ENCODE results near the gene ACOXL. TPM values are rescaled to one million over a fixed set of nuclear protein-coding genes. Genes with fewer than 3 reads are reported as not detected.

ACOXL gene
- total and polyA plus RNA-seq, 9 of the 15 experiments (the other 6 are each of a cell fraction or from before 2014, with no cell fraction given): 0.31 to 0.56 TPM; not detected in 7

- H3K9me1 ChIP-seq (ENCODE audit: control insufficient read depth, insufficient read depth, low read length): no peaks in the 10 kb centered on the region
- H3K27ac ChIP-seq (ENCODE audit: extremely low read depth, low read depth, low read length): no peak overlapping the region
- intact Hi-C loops (cut with micrococcal nuclease) (no loop called here), in situ Hi-C loops (cut with MboI) (no loop called here)
- BruUV-seq (replicated peaks): no TSS peak
- H3K4me3 ChIP-seq: no peak overlapping the region
- H3K36me3 ChIP-seq (ENCODE audit: control insufficient read depth, insufficient read depth, low read length): peaks cover 72% of the 10 kb centered on the region; the same call in 2 of the 3 replicates
- POLR2A ChIA-PET: no interaction called here
- no peak overlapping the region for H3K4me2 ChIP-seq (ENCODE audit: insufficient read depth, low read length)
- no peak overlapping the region for H3K9ac ChIP-seq (ENCODE audit: insufficient read depth in 1 of 2, low read depth in 2 of 2, low read length in 2 of 2)
- H4K20me1 ChIP-seq (replicated peaks; ENCODE audit: control insufficient read depth, insufficient read depth, low read length): no peaks in the 10 kb centered on the region; the same call in 1 of the 2 replicates
- CTCF ChIA-PET (ENCODE audit: low intra/inter-chr PET ratio): no interaction called here
- no peak overlapping the region for H2AFZ ChIP-seq (ENCODE audit: low read depth, low read length)
- no peak for FAIRE-seq
- H3K4me1 ChIP-seq (replicated peaks in 1 of 2; ENCODE audit: control insufficient read depth in 2 of 2, insufficient read depth in 2 of 2, low read length in 2 of 2): no peaks in the 10 kb centered on the region
- ATAC-seq: no peak
- 78% methylated on average over 1 of the region's 1 CpG for WGBS (ENCODE audit: insufficient coverage, low coverage, missing lambda C conversion rate)
- no peak for TF ChIP-seq SREBF1 (IDR thresholded peaks at IDR 0.05; ENCODE audit: borderline replicate concordance, low read depth, low read length)
- TF ChIP-seq SMC3 (conservative IDR thresholded peaks at IDR 0.05; ENCODE audit: insufficient read depth, low read depth, low read length): no peak
- no peak for TF ChIP-seq ZNF699 (CRISPR knock-in tag; IDR thresholded peaks at IDR 0.05; ENCODE audit: insufficient replicate concordance)
- no peak for TF ChIP-seq SAFB2 (IDR thresholded peaks at IDR 0.05; ENCODE audit: borderline replicate concordance, low read depth, low read length, severe bottlenecking)
- DNase-seq (ENCODE audit: extremely low read depth in 1 of 4, low spot score in 3 of 4): no peak
- H3K9me3 ChIP-seq (replicated peaks; ENCODE audit: control insufficient read depth, insufficient read depth, low read depth, low read length): no peaks in the 10 kb centered on the region
- peaks cover 17% of the 10 kb centered on the region; the same call in 1 of the 3 replicates for H3K79me2 ChIP-seq (ENCODE audit: control insufficient read depth, insufficient read depth, low read length)
- no peaks in the 10 kb centered on the region for H3K27me3 ChIP-seq (ENCODE audit: control insufficient read depth in 2 of 2, insufficient read depth in 2 of 2, low read length in 2 of 2)
These were observed 409.7 kb downstream of the ACOXL start for GRCh38 chr2:111142101-111142500.

Data from K562 (cell line).